HG03432 (cell line): ENCODE data around the gene CPSF4L.
"Not testable (repeated sequence)": the region's sequence is repeated elsewhere in the genome, so short reads cannot be mapped to it uniquely, and the experiment has no call there.

Source experiments
- ATAC-seq: cut with Tn5 transposase; IDR thresholded peaks from one replicate; pipeline ENCODE4 v1.9.1; 2021; ENCODE audit warnings: mild to moderate bottlenecking, moderate library complexity; ENCODE audit not compliant: unreplicated experiment

Gene CPSF4L

DNA sequence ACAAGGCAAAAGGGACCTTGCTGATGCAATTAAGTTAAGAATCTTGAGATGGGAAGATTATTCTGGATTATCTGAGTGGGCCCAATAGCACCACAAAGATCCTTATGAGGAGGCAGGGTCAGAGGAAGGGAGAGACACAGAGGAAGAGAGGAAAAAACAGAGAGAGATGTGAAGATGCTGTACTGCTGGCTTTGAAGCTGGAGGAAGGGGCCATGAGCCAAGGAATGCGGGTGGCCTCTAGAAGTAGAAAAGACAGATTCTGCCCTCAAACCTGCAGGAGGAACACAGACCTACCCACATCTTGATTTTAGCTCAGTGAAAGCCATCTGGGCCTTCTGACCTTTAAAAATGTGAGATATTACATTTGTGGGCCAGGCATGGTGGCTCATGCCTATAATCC lies 8.1 kb upstream of the CPSF4L start:
- ATAC-seq = no peak

DNA sequence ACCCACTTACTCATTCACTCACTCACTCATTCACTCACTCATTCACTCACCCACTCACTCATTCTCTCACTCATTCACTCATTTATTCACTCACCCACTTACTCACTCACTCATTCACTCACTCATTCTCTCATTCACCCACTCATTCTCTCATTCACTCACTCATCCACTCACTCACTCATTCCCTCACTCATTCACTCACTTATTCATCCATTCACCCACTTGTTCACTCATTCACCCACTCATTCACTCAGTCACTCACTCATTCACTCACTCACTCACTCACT lies 7.6 kb upstream of the CPSF4L start:
- no peak for ATAC-seq

DNA sequence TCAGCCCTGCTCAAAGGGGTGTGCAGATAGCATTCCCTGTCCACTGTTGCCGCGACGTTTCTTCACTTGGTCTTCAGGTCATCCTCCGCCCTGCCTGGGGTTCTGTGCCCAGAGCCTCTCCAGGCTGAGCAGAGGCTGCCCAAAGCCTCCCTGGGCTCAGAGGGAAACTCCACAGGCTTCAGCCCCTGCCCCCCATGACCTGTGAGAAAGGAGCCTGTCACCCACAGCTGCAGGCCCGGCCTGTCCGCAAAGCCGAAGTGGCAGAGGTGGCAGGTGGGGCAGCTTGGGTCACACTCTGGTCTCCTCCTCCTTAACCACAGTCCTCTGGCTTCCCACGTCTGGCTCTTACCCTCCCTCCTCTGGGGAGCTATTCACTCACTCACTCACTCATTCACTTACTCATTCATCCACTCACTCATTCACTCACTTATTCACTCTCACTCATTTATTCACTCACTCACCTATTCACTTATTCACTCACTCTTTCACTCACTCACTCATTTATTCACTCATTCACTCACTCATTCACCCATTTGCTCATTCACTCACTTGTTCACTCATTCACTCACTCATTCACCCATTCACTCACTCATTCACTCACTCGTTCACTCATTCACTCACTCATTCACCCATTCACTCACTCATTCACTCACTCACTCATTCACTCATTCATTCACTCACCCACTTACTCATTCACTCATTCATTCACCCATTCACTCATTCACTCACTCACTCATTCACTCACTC lies 7.1 kb upstream of the CPSF4L start:
- ATAC-seq = no peak

DNA sequence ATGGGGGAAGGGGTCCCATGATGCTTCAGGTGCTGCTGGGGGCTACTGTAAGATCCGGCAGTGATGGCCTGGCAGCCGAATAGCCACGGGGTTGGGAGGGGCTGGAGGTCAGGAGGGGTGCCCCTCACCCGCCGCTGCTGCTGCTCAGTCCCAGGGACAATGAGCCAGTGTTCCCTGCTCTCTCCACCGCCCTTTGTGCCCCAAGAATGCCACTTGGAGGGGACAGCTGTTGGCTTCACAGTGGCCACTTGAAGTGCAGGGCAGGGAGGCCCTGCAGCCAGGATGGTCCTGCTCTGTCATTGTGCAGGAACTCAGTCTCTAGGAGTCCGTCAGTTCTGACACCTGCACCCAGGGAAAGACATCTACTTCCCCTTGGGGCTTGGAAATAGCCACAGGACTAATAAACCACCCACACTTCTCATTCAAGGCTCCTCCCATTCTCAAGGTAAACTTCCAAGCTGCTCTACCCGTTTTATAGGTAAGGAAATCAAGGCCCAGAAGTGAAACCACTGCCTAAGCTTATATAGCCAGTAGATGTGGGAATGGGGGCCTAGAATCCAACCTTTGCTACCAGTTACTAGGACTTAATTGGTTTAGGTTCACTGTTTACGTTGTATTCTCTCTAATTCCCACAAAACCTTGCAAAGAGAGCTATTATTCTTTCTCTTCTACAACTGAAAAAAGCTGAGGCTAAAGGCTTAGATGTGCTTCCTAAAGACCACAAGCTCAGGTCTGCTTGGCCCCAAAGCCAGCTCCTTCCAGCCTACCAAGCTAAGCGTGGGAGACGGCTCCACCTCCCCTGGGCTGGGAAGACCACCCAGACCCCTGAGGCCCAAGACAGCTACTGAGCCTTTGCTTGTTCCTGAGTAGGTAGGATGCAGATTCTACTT lies 6.2 kb upstream of the CPSF4L start:
- ATAC-seq = no peak

DNA sequence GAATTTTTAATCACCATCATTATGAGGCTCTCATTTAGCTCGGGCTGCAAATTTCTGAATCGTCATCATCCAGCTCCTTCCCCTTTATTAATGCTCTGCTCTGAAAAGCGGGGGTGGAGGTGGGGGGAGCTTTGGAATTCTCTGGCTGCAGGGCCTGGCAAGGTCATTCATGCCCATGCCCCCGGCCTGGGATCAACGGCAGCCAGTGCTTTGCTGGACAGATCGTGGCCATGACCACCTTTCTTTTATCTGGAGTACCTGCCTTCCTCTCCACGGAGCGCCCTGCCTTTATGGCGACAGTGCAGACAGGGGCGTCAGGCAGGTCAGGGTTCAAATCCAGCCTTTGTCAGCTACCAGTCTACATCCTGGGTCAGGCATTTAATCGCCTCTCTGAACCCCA lies 5.1 kb upstream of the CPSF4L start:
- ATAC-seq = no peak

DNA sequence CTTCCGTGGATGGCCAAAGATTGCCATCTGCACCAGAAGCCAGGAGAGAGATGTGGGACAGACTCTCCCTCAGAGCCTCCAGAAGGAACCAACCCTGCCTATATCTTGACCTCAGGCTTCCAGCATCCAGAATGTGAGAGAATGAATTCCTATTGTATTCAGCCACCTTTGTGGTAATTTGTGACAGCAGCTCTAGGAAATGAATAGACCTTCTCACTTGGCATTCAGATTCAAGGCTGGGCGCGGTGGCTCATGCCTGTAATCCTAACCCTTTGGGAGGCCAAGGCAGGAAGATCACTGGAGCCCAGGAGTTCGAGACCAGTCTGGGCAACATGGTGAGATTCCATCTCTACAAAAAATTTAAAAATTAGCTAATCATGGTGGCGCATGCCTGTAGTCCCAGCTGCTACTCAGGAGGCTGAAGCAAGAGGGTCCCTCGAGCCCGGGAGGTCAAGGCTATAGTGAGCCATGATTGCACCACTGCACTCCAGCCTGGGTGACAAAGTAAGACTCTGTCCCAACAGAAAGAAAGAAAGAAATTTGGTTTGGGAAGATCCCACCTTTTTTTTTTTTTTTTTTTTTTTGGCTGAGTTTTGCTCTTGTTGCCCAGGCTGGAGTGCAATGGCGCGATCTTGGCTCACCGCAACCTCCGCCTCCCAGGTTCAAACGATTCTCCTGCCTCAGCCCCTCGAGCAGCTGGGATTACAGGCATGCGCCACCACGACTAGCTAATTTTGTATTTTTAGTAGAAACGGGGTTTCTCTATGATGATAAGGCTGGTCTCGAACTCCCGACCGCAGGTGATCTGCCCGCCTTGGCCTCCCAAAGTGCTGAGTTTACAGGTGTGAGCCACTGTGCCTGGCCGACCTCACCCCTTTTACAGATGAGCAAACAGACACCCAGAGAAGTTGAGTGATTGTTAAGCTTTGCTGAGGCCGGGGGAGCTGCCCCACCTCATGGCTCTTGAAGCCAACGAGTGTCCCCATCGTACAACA lies 4.3 kb upstream of the CPSF4L start:
- ATAC-seq = no peak

DNA sequence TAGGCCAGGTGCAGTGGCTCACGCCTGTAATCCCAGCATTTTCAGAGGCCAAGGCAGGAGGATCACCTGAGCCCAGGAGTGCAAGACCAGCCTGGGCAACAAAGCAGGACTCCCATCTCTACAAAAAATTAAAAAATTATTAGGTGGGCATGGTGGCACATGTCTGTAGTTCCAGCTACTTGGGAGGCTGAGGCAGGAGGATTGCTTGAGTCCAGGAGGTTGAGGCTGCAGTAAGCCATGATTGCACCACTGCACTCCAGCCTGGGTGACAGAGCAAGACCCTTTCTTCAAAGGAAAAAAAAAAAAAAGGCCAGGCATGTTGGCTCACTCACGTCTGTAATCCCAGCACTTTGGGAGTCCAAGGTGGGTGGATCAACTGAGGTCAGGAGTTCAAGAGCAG lies 2.8 kb upstream of the CPSF4L start:
- not testable (repeated sequence) for ATAC-seq

DNA sequence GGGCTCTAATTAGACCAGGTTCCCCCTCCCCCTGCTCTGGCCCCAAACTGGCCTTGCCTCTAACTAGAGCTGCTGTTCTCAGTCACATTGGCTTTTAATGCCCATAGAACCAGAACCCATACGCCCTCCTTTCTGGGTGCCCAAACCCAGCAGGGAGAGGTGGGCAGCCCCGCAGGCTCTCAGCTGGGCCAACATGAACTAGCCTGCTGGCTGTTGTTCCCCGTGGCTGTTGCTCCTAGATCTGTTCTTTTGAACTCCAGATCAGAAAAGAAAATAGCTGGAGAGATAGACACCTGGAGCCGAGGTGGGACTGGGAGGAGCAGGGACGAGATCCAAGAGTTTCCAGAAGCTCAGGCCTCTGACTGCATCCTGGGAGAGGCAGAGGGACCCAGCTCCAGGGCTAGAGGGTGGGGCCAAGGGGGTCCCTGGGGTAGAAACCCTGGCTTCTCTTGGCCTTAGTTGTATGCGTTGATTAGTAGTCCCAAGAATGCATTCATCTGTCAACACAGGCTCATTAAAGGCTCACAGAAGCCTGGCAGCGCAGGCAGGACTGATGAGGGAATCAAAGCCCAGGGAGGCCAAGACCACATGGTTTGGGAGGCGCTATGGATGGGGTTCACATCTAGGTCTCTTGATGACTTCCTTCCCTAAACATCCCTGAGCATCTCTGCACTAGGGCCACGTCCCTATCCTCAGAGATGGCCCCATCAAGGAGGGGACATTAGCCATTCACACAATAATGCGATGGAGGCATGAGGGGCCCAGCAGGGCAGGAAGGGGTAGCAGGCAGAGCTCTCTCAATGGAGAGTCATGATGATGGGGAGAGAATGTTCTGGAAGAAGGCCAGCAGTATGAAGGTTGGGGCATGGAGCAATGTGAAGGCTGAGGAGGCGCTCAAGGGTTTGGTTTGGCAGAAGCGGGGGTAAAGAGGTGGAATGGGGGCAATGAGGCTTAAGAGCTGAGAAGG lies 1.3 kb upstream of the CPSF4L start:
- ATAC-seq = no peak

DNA sequence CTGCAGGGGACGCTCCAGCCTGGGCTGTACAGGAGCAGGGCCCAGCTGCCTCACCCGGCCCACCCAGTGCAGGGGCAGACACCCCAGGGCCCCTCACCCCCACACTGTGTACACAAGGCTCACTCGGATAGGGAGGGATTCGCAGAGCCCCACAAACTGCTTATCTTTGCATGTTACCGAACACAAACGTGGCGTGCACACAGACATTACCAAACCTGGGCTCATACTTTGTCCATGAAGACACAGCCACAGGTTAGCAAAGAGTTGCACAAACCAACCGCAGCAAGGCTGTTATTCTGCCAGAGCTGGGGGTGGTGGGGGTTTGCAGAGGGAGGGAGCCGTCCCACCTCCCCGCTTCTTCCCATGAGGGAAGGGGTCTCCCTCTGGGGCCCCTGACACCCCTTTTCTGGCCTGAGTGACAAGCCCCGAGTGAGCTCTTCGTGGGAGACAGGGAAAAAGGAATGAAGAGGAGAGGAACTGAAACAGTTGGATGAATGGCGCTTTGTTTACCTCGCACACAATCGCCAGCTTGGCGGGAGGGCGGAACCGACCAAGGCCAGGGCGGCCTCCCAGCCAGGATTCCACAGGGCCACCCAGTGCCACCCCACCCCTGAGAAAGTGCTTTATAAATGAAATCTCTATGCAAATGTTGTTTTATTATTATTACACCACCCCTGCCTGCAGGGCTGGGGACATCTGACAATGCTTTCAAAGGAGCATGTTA lies 434 bp upstream of the CPSF4L start:
- ATAC-seq = no peak

DNA sequence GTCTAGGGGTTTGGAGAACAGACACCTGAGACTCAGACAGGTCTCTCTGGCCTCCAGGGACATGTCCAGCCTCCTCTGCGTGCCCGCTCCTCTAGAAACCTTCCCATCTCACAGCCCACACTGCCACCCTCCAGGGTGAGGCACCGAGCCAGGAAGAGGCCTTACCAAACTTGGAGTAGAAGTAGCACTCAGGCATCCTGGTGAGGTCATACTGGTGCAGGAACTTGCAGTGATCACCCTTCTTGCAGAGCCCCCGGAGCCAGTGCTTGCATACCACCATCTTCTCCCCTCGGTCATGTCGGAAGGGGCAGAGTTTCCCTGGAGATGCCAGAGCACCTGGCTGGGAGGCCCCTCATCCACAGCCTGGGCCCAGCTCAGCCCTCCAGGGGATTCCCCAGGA lies 4.2 kb downstream of the CPSF4L start:
- no peak for ATAC-seq

DNA sequence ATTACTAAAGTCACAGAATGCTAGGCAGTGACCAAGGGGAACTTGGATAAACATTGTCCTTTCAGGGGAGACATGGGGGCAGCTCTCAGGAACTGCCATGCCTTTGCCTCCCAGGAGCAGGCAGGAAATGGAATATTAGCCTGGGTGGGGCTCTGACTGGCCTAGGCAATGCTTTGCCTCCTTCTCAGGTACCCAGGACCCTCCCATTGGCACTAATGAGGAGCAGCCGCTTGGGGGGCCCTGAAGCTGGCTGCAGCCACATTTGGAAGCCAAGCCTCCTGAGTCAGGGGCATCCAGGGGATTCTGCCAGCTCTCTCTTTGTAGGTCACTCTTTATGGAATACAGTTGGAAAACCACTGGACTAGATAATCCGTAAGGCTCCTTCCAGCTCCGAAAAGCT lies 5.5 kb downstream of the CPSF4L start:
- ATAC-seq = no peak

DNA sequence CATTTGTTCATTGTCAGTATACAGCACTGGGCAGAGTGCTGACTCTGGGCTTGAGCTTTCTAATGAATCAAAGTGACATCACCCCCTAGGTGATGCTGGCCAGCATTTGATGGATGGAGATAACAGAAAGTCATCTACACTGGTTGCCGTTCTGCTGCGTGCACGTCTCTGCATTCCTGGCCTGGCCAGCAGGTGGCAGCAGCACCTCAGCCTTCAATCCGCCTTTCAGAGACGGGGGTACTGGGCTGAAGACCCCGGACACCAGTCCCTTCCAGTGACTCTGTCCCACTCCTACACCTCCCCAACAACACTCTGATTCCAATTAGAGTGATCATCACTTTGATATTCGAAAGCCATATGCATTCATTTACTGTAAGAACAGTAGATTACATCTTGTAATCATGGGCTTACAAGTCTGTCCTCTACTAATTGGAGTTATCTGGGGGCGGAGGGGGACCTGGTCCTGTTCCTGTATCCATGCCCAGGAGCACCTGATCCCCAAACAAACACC lies 6.0 kb downstream of the CPSF4L start:
- ATAC-seq = no peak

DNA sequence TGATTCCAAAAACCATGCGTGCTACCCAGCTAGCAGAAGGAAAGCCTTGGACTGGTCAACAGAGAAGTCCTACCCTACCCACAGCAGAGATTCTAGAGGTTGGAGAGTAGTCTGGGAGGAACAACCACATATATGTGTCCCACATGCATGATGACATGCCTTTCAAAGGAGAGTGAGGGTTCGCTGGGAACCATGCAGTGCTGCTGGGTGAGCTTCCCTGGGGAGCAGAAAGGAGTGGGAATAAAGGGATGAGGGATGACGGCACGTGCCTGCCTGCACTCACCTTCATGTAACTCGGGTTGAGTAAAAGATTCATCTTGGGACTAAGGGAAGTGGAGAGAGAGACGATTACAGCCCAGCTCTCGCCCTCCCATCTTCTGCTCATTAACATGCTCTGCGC lies 9.8 kb downstream of the CPSF4L start:
- no peak for ATAC-seq

DNA sequence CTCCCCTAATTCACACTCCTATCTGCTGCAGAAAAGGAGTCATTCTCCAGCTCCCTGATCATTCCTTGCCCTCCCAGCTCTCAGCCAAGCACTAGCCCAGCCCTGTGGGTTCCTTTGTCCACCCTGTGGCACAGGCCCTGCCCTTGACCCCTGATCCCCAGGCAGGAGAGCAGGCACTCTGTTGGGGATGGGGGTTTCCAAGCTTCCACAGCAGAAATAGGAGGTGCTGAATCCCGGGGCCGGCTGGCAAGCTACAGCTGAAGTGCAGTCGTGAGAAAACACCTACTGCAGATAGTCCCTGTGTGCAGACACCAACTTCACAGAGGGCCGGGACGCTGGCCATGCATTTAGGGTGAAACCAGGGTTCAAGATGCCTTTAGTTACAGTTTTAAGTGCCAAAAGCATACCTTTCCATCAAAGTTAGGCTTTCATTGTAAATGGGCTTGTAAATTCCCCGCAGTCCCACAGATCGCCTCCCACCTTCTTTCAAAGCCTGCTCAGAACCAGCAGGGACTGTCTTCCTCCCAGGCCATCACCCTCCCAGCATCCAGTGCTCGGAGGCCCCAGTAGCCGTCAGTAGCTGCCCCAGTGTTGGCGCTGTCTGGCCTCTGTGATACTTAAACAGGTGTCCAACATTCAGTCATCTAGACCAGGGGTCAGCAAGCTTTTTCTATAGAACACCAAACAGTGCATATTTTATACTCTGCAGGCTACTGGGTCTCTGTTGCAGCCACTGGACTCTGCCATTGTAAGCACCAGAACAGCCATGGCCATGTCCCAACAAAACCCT lies 10.6 kb downstream of the CPSF4L start:
- no peak for ATAC-seq

DNA sequence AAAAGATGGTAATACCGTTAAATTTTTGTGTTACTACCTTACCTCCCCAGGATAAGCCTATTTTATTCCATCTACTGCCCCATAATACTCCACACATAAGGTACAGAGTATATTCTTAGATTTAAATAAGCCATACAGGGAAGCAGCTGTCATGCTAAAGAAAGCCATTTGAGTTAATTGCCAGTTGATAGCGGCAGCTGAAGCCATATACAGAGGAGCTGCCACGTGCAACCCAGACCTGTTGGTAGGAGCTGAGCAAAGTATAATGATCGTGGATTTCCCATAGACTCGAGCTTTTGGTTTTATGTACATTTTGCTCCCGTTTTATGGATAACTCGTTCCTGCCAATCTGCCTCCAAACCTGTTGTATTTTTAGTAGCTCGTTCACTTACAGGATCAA lies 12.0 kb downstream of the CPSF4L start:
- ATAC-seq = no peak

DNA sequence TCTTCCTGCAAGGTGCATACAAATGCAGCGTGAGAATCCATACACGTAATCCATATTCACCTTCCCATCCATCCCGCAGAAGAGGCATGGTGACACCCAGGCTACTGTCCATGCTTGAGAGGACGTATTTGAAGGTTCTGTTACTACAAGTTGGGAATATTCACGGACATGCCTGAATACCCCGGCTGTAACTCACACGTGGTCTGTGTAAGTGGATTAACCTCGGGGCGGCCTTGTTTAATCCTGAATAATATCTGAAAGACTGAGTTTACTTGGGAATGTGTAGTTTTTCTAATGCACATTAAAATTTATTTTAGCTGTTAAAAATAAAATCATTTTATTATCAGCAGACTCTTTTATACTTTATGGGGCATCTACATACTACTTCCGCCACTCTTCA lies 13.1 kb downstream of the CPSF4L start:
- ATAC-seq = no peak

DNA sequence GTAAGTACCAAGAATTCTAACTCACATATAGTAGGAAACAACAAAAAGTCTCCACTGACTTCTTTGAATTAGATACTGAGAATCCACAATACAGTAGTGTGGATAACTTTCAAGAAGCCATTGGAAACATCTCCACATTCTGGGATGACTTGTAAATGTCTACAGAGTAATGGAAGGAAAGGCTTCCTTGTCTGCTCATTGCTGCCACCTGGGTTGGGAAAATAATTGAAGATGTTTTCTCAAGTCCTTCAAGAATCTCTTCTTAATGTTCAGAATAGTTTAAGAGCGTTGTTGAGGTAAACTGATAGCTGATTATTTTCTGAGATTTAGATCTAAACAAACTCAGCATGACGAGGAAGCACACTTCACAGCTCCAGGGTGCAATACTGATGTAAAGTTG lies 14.0 kb downstream of the CPSF4L start:
- ATAC-seq = no peak

DNA sequence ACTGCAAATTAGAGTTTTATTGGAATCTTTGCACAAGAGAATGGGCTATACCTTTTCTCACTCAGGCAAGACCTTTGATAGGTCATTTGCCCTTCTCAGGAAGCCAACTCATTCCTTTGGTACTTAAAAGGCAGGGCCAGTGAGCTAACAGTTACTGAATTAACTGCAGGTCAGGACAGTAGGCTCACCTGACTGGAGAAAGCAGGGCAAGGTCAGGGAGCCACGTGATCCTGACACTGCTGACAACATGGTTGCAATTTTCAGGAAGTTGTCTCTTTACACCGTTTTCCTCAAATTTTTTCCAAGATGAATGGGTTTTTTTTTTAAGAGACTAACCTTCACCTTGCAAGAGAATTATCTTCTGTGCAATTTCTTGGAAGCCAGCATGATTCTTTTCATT lies 21.1 kb downstream of the CPSF4L start:
- no peak for ATAC-seq

DNA sequence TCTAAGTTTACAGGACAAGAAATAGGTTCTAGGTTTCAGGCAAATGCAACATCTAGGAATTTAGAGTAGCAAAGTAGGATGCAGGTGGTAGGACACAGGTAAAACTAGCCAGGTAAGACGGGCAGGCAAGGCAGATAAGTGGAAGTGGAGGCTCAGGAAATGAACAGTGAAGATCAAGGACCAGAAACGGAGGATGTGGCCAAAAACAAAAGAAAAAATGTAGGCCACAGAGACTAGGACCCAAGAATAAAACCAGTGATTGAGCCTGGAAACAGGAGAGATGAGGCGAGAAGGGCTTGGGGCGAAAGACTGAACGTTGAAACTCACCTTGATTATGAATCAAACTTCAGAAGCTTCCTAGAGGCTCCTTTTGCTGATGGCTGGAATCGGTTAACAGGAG lies 24.0 kb downstream of the CPSF4L start:
- no peak for ATAC-seq
